VCaP (cell line): ENCODE data around the gene ZNF574.

Experiments
- H3K27ac ChIP-seq: fragments of 450-650 bp; 2 replicates; pipeline ENCODE4 v1.5.1; 2017
- TF ChIP-seq, protein P1 (sequence below): fragments of 450-650 bp; conservative IDR thresholded peaks from 2 replicates; pipeline ENCODE4 v1.5.1; 2017; ENCODE audit warnings: mild to moderate bottlenecking, moderate library complexity

The ZNF574 gene

DNA sequence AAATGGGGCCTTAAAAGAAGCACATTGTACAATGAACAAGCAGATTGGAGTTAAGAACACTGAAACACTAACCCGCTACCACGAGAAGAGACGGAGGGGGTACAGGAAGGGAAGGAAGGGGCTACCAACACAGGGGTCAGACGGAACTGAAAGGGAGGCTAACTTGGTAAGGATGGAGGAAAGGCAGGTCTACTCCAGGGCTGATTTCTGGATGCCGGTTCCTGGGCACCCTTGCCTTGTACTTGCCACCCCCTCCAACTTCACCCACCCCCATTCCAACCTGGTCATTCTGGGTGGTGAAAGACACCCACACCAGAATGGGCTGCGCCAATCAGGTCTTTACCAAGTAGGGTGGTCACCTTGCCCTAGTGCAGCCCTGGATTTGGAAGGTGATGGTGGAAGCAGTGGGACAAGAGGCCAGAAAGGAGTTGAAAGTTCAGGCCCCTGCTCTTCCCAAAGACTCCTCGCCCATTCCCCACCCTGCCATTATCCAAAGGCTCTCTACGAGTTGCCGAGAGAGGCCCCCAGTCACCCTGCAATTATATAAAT is 10.3 kb downstream of the ZNF574 start:
- TF ChIP-seq, protein P1, sequence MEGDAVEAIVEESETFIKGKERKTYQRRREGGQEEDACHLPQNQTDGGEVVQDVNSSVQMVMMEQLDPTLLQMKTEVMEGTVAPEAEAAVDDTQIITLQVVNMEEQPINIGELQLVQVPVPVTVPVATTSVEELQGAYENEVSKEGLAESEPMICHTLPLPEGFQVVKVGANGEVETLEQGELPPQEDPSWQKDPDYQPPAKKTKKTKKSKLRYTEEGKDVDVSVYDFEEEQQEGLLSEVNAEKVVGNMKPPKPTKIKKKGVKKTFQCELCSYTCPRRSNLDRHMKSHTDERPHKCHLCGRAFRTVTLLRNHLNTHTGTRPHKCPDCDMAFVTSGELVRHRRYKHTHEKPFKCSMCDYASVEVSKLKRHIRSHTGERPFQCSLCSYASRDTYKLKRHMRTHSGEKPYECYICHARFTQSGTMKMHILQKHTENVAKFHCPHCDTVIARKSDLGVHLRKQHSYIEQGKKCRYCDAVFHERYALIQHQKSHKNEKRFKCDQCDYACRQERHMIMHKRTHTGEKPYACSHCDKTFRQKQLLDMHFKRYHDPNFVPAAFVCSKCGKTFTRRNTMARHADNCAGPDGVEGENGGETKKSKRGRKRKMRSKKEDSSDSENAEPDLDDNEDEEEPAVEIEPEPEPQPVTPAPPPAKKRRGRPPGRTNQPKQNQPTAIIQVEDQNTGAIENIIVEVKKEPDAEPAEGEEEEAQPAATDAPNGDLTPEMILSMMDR: no peak

DNA sequence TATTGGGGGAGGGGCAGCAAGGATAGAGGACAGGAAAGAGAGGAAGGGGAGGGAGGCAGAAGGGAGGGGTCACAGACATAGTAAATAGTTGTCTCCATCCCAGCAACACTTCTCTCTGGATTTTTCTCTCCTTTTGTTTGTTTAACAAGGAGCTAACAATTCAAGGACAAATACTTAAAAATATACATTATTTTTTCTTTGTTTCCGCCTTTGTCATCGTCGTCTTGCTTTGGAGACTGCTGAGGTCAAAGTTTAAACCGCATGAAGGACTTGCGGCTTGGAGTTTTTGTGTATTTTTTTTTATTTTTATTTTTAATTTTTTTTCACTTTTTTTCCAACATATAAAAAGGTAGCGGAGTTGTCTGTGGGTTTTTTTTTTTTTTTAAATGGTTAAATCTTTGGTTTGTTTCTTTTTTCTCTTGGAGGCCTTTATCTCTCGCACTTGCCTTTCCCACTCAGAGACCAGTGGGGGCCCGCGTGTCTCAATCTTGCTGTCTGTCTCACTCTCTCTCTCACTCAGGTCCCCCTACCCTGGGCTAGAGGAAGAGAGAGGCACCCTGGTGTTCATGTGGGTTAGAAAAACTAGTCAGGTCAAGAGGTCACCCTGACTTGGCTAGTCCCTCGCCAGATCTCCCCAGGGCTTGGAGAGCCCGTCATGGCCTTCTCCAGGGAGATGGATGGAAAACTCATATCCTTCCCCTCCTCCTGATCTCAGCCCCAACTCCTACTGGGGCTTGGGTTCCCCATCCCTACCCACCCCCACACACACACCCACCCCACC is 11.0 kb downstream of the ZNF574 start:
- H3K27ac ChIP-seq: no peak overlapping the region
- TF ChIP-seq, protein P1: no peak

More for the DNA sequence above, 10.3 kb downstream of the ZNF574 start:
- no peak overlapping the region for H3K27ac ChIP-seq

DNA sequence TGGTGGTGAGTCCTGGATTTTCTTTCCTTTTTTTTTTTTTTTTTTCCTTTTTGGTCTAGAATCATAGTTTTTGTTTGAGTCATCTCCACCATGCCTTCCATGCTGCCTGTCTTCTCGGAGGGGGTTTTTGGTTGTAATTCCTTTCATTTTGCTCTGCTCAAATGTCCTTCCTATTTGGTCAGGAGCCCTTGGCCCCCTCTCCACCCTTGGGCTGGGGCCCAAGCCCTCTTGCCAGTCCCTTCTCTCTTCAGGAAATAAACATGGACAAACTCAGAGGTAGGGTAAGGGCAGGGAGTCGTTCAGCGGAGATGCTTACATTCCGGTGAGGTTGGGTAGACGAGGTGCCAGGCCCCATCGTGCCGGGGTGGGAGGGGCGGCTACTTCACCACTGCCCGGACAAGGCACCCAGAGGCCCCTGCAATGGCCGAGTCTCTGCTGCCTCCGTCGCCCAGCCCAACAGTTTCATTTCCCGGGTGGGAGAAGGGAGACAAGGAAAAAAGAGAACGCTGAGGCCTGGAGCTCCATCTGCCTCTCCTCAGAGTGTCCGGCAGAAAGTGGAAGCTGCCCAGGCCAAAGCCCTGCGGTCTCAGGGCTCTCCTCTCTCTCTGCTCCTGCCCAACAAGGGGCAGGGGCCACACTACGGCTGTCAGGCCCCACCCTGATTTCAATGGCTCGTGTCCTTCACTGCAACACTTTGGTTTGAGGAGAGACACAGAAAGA is 12.7 kb downstream of the ZNF574 start:
- no peak overlapping the region for H3K27ac ChIP-seq
- TF ChIP-seq, protein P1: no peak

DNA sequence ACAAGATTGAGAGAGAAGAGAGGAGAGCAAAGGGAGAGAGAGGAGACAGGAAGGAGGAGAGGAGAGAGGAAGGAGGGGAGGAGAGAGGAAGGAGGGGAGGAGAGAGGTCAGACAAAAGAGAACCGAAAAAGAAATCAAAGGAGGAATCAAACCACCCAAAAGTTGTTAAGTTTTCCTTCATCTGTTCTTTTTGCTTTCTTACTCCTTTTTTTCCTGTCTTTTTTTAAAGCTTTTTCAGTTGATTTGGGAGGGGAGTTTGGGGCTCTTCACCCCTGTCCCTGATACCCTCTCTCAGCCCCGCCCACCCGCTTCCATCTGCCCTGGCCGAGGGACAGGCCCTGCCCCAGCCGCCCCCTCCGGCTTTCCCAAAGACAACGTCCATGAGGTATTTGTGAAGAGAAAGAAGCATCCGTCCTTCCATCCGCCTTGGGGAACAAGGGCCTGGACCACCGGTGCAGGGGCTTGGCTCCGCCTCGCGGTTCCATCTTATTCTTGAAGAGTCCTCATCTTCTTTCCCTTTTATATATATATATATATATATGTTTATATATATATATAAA is 13.3 kb downstream of the ZNF574 start:
- TF ChIP-seq, protein P1: no peak
- no peak overlapping the region for H3K27ac ChIP-seq

DNA sequence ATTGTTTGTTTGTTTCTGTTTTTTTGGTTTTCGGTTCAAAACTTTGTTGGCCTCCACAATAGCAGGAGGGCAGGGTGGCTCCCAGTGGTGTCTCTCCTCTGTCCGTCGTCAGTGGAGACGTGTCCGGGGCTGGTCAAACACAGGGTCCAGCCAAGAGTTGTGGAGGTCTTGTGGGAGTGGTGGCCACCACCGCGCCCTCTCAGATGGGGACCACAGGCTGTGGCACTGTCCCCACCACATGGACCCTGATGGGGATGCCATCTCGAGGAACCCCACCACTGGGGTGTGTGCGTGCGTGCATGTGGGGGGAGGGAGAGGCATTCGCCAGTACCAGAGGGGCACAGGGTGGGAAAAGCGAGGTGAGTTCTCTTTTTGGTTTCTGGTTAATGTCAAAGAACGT is 13.8 kb downstream of the ZNF574 start:
- TF ChIP-seq, protein P1: no peak
- H3K27ac ChIP-seq: no peak overlapping the region

DNA sequence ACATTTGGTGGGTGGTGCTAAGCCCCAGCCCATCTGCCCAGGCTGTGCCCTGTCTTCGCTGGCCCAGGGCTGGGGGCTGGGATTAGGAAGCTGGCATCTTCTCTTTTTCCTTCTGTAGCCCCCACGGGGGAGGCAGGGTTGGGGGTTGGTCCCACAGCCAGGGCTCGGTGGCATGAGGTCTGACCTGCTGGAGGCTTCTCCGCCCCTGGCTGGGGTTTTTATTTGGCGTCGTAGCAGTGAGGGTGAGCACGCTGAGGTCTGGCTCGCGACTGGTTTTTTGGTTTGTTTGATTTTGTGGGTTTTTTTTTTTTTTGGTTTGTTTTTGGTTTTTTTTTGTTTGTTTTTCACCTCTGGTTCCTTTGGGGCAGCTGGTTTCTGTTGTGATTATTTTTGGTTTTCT is 14.7 kb downstream of the ZNF574 start:
- TF ChIP-seq, protein P1: no peak

DNA sequence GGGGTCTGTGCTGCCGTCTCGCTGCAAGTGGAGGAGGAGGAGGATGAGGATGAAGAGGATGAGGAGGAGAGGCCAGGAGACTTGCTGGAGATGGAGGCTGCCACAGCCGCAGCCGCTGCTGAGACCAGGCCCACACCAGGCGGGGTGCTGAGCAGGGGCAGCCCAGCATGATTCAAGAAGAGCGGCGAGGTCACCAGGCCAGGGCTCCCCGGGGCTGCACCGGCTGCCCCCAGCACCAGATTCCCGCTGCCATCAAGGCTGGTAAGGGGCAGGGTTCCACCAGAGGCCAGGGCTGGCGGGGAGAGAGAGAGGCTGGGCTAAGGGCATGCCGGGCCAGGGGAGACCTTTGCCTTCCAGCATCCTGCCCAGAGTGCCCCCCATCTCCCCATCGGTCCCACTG is 15.3 kb downstream of the ZNF574 start:
- H3K27ac ChIP-seq: no peak overlapping the region

More for the DNA sequence above, 14.7 kb downstream of the ZNF574 start:
- H3K27ac ChIP-seq: no peak overlapping the region

More for the DNA sequence above, 15.3 kb downstream of the ZNF574 start:
- TF ChIP-seq, protein P1: no peak
